SK-N-SH (cell line): ENCODE results near the gene ADAMTS7.

ENCODE experiments used
- CTCF ChIP-seq: fragments of 200-600 bp; sonication (generic); IDR thresholded peaks from 2 replicates; pipeline ENCODE4 v1.6.1; 2017; ENCODE audit warnings: antibody characterized with exemption, mild to moderate bottlenecking, moderate library complexity
- EP300 ChIP-seq, 2 experiments: IDR thresholded peaks; 2 replicates each; pipeline versions ENCODE4 v1.4.0 to v1.6.1; 2012; ENCODE audit warnings: borderline replicate concordance in 1 of 2, low read depth in 1 of 2, low read length in 1 of 2
- EZH2phosphoT487 ChIP-seq: fragments of 200-600 bp; sonication (generic); IDR thresholded peaks from 2 replicates; pipeline ENCODE4 v1.6.1; 2017; ENCODE audit warnings: low read depth, mixed run types, mild to moderate bottlenecking, antibody characterized with exemption, moderate library complexity, borderline replicate concordance
- FOSL2 ChIP-seq: IDR thresholded peaks from 2 replicates; pipeline ENCODE4 v1.4.0; 2012; ENCODE audit warnings: low read depth, mild to moderate bottlenecking, moderate library complexity, borderline replicate concordance
- FOXJ3 ChIP-seq: sonication (generic); formaldehyde crosslinking; IDR thresholded peaks from 2 replicates; pipeline ENCODE4 v1.5.1; 2020; ENCODE audit warnings: mild to moderate bottlenecking, missing genetic modification reagents
- IRF3 ChIP-seq: fragments of 150-350 bp; IDR thresholded peaks from 2 replicates; pipeline ENCODE4 v1.6.1; 2016; ENCODE audit warnings: mild to moderate bottlenecking, low read depth, low read length
- MAX ChIP-seq: IDR thresholded peaks from 2 replicates; pipeline ENCODE4 v1.4.0; 2012; ENCODE audit warnings: low read depth
- MEF2A ChIP-seq: IDR thresholded peaks from 2 replicates; pipeline ENCODE4 v1.4.0; 2012; ENCODE audit warnings: low read depth, borderline replicate concordance
- POLR2AphosphoS5 ChIP-seq: IDR thresholded peaks from 2 replicates; pipeline ENCODE4 v1.6.1; 2012; ENCODE audit warnings: low read depth, low read length
- RAD21 ChIP-seq: IDR thresholded peaks from 2 replicates; pipeline ENCODE4 v1.6.1; 2012; ENCODE audit warnings: mild to moderate bottlenecking, low read length
- RFX5 ChIP-seq: IDR thresholded peaks from 2 replicates; pipeline ENCODE4 v1.6.1; 2012; ENCODE audit warnings: mild to moderate bottlenecking, improper control_type of control experiment, low read length
- RXRA ChIP-seq: IDR thresholded peaks from 2 replicates; pipeline ENCODE4 v1.4.0; 2012; ENCODE audit warnings: low read depth, mild to moderate bottlenecking, borderline replicate concordance
- TAF1 ChIP-seq: IDR thresholded peaks from 2 replicates; pipeline ENCODE4 v1.6.1; 2012; ENCODE audit warnings: low read depth, mild to moderate bottlenecking, low read length, moderate library complexity, borderline replicate concordance
- ZBTB33 ChIP-seq: IDR thresholded peaks from 2 replicates; pipeline ENCODE4 v1.4.0; 2012; ENCODE audit warnings: low read depth, borderline replicate concordance

GRCh38 chr15:78795043-78795442, 16.2 kb downstream of the ADAMTS7 start:
- TF ChIP-seq RXRA (no peak), CTCF (no peak), POLR2AphosphoS5 (no peak), ZBTB33 (no peak), FOSL2 (no peak), IRF3 (no peak), MAX (no peak), FOXJ3 (CRISPR knock-in tag) (no peak), MEF2A (no peak), EZH2phosphoT487 (no peak), RAD21 (no peak), EP300 (IDR thresholded peaks at IDR 0.05; ENCODE audit: borderline replicate concordance in 1 of 2, low read depth in 1 of 2, low read length in 1 of 2) (no peak), TAF1 (no peak), RFX5 (no peak)
